PC-3 (cell line): Measurements from ENCODE around the gene LACTBL1. TPM values are rescaled to one million over a fixed set of nuclear protein-coding genes. Genes with fewer than 3 reads are reported as not detected.

Source experiments
- ATAC-seq: fragments of 200-7000 bp; cut with Tn5 transposase; 2 replicates; pipeline ENCODE4 v1.9.1; 2020; ENCODE audit warnings: mild to moderate bottlenecking, moderate library complexity
- BruUV-seq: library from RNA; stranded (reverse); fragments of 400-500 nt; replicated peaks from 2 replicates; lab custom pipeline; 2021; lab: Mats Ljungman, UMichigan
- CTCF ChIA-PET: fragments of 300-600 bp; sonication (Branson Sonifier 250); formaldehyde crosslinking; loops from one replicate; lab custom pipeline; 2022; ENCODE audit warnings: antibody characterized with exemption; lab: Charles Lee
- POLR2A ChIA-PET: fragments of 300-600 bp; sonication (Branson Sonifier 250); formaldehyde crosslinking; loops from one replicate; lab custom pipeline; 2022; ENCODE audit warnings: antibody characterized with exemption; ENCODE audit not compliant: unreplicated experiment; lab: Charles Lee
- DNase-seq: peaks from one replicate; pipeline ENCODE4 v3.0.0-alpha.2; 2015
- H2AFZ ChIP-seq: fragments of 300-600 bp; sonication (generic); 2 replicates; pipeline ENCODE4 v1.6.0; 2016; ENCODE audit warnings: antibody characterized with exemption, low read length
- H3F3A ChIP-seq: fragments of 300-600 bp; sonication (generic); one replicate; pipeline ENCODE4 v1.6.0; 2017; ENCODE audit warnings: antibody characterized with exemption, low read length, control low read depth, mild to moderate bottlenecking; ENCODE audit not compliant: unreplicated experiment
- H3K27ac ChIP-seq: fragments of 300-600 bp; sonication (generic); 2 replicates; pipeline ENCODE4 v1.5.1; 2016; ENCODE audit warnings: mild to moderate bottlenecking, low read length
- H3K27me3 ChIP-seq: fragments of 300-600 bp; sonication (generic); 2 replicates; pipeline ENCODE4 v1.6.1; 2016; ENCODE audit warnings: low read length, mixed read lengths
- H3K36me3 ChIP-seq: fragments of 300-600 bp; sonication (generic); 2 replicates; pipeline ENCODE4 v1.6.1; 2016; ENCODE audit warnings: low read depth, mixed run types, low read length, mixed read lengths
- H3K4me1 ChIP-seq: fragments of 300-600 bp; sonication (generic); 2 replicates; pipeline ENCODE4 v1.5.1; 2016; ENCODE audit warnings: low read length; ENCODE audit not compliant: insufficient read depth
- H3K4me2 ChIP-seq: fragments of 300-600 bp; sonication (generic); 2 replicates; pipeline ENCODE4 v1.6.0; 2016; ENCODE audit warnings: low read length
- H3K4me3 ChIP-seq: fragments of 300-600 bp; sonication (generic); 2 replicates; pipeline ENCODE4 v1.5.1; 2016; ENCODE audit warnings: mild to moderate bottlenecking, low read length, mixed read lengths
- H3K79me2 ChIP-seq: fragments of 300-600 bp; sonication (generic); 2 replicates; pipeline ENCODE4 v1.6.1; 2017; ENCODE audit warnings: low read length, mixed read lengths
- H3K9ac ChIP-seq: fragments of 300-600 bp; sonication (generic); 2 replicates; pipeline ENCODE4 v1.6.0; 2016; ENCODE audit warnings: mild to moderate bottlenecking, low read length
- H3K9me2 ChIP-seq: fragments of 300-600 bp; sonication (generic); replicated peaks from 2 replicates; pipeline ENCODE4 v1.6.1; 2016; ENCODE audit warnings: mixed run types, low read length, mixed read lengths
- H3K9me3 ChIP-seq: fragments of 300-600 bp; sonication (generic); 2 replicates; pipeline ENCODE4 v1.6.1; 2016; ENCODE audit warnings: low read length, mixed read lengths
- H4K20me1 ChIP-seq: fragments of 300-600 bp; sonication (generic); 2 replicates; pipeline ENCODE4 v1.6.1; 2016; ENCODE audit warnings: low read length, mixed read lengths
- CTCF ChIP-seq: fragments of 300-600 bp; sonication (generic); conservative IDR thresholded peaks from 2 replicates; pipeline ENCODE4 v1.5.1; 2017; ENCODE audit warnings: antibody characterized with exemption, low read depth, mild to moderate bottlenecking, low read length
- EZH2 ChIP-seq: fragments of 300-600 bp; sonication (generic); IDR thresholded peaks from one replicate; pipeline ENCODE4 v1.6.1; 2017; ENCODE audit warnings: antibody characterized with exemption, mild to moderate bottlenecking, low read length; ENCODE audit not compliant: unreplicated experiment
- EZH2phosphoT487 ChIP-seq: fragments of 300-600 bp; sonication (generic); IDR thresholded peaks from 2 replicates; pipeline ENCODE4 v1.6.1; 2018; ENCODE audit warnings: mild to moderate bottlenecking, antibody characterized with exemption, low read length, borderline replicate concordance
- intact Hi-C: fragments of 100-400 bp; cut with micrococcal nuclease; formaldehyde crosslinking; loops from 2 replicates; pipeline ENCODE4 v1.9.0; 2023
- total RNA-seq: library from RNA; depleted of rRNA; stranded (reverse); fragments of >200 nt; gene quantifications from 2 replicates; pipeline ENCODE4 v1.2.3, GENCODE V29; 2014

Gene LACTBL1
- total RNA-seq, 1 experiment from 2014 or later, result not detected

GRCh38 chr1:22914633-22915217, 57.9 kb downstream of the LACTBL1 start:
- no peaks in the 10 kb centered on the region for H3K79me2 ChIP-seq
- H3K9me3 ChIP-seq, result no peaks in the 10 kb centered on the region
- no peaks in the 10 kb centered on the region for H3K36me3 ChIP-seq
- ATAC-seq, result no peak
- no TSS peak for BruUV-seq
- no peak overlapping the region for H3K4me3 ChIP-seq
- H3K9ac ChIP-seq, result no peak overlapping the region
- H3K4me1 ChIP-seq, result no peaks in the 10 kb centered on the region
- ChIA-PET CTCF (no interaction called here), POLR2A (no interaction called here)
- H3K27ac ChIP-seq, result no peak overlapping the region
- no peak for TF ChIP-seq EZH2phosphoT487
- TF ChIP-seq CTCF, result no peak
- TF ChIP-seq EZH2, result no peak
- H3K4me2 ChIP-seq, result no peak overlapping the region
- H3K9me2 ChIP-seq, result no peaks in the 10 kb centered on the region
- H3K27me3 ChIP-seq, result no peaks in the 10 kb centered on the region
- no peaks in the 10 kb centered on the region for H4K20me1 ChIP-seq
- no peak overlapping the region for H2AFZ ChIP-seq
- intact Hi-C loops, result no loop called here
- no peak for DNase-seq
- no peaks in the 10 kb centered on the region for H3F3A ChIP-seq

GRCh38 chr1:22914156-22914555, 58.5 kb downstream of the LACTBL1 start:
- H4K20me1 ChIP-seq, result no peaks in the 10 kb centered on the region
- intact Hi-C loops, result no loop called here
- H3K36me3 ChIP-seq, result no peaks in the 10 kb centered on the region
- no peak overlapping the region for H3K9ac ChIP-seq
- no peak overlapping the region for H3K4me2 ChIP-seq
- BruUV-seq, result no TSS peak
- no peak for DNase-seq
- no peaks in the 10 kb centered on the region for H3K4me1 ChIP-seq
- CTCF ChIA-PET, result no interaction called here
- H3K9me2 ChIP-seq, result no peaks in the 10 kb centered on the region
- ATAC-seq, result no peak
- no peaks in the 10 kb centered on the region for H3K79me2 ChIP-seq
- no peak overlapping the region for H3K27ac ChIP-seq
- no peaks in the 10 kb centered on the region for H3K27me3 ChIP-seq
- no peak overlapping the region for H2AFZ ChIP-seq
- POLR2A ChIA-PET, result no interaction called here
- no peak overlapping the region for H3K4me3 ChIP-seq
- no peaks in the 10 kb centered on the region for H3K9me3 ChIP-seq
- no peak for TF ChIP-seq EZH2phosphoT487
- no peak for TF ChIP-seq EZH2
- no peak for TF ChIP-seq CTCF
- H3F3A ChIP-seq, result no peaks in the 10 kb centered on the region

- POLR2A ChIA-PET, result no interaction called here
Measured at GRCh38 chr1:22913421-22914141, 59.1 kb downstream of the LACTBL1 start.

More at GRCh38 chr1:22913421-22914141, 59.1 kb downstream of the LACTBL1 start:
- H3K9me3 ChIP-seq, result no peaks in the 10 kb centered on the region
- no peak overlapping the region for H2AFZ ChIP-seq
- H3K4me2 ChIP-seq, result no peak overlapping the region
- CTCF ChIA-PET, result no interaction called here
- H3K79me2 ChIP-seq, result no peaks in the 10 kb centered on the region
- H4K20me1 ChIP-seq, result no peaks in the 10 kb centered on the region
- BruUV-seq, result no TSS peak
- no peak overlapping the region for H3K9ac ChIP-seq
- ATAC-seq (no peak), DNase-seq (no peak)
- no peaks in the 10 kb centered on the region for H3K36me3 ChIP-seq
- H3F3A ChIP-seq, result no peaks in the 10 kb centered on the region
- H3K27ac ChIP-seq, result no peak overlapping the region
- intact Hi-C loops, result no loop called here
- no peak overlapping the region for H3K4me3 ChIP-seq
- H3K27me3 ChIP-seq, result no peaks in the 10 kb centered on the region
- H3K4me1 ChIP-seq, result no peaks in the 10 kb centered on the region
- H3K9me2 ChIP-seq, result no peaks in the 10 kb centered on the region
- TF ChIP-seq EZH2phosphoT487 (no peak), EZH2 (no peak), CTCF (no peak)
